ENCODE results near the gene VWA3B. TPM values are rescaled to one million over a fixed set of nuclear protein-coding genes. Genes with fewer than 3 reads are reported as not detected.

VWA3B gene
- total RNA-seq, 2 experiments from 2014 or later, result not detected

GRCh38 chr2:98177286-98177685 is 90.3 kb downstream of the VWA3B start:
- Mint-ChIP-seq H3K4me1 (no peaks in the 10 kb centered on the region), H3K27ac (no peak overlapping the region), H3K9me3 (no peaks in the 10 kb centered on the region), H3K36me3 (ENCODE audit: low read depth) (no peaks in the 10 kb centered on the region), H3K4me3 (no peak overlapping the region), H3K27me3 (peaks cover 47% of the 10 kb centered on the region)
- ChIA-PET CTCF (no interaction called here), POLR2A (no interaction called here)
- no peak for DNase-seq

GRCh38 chr2:98177986-98178385 is 91.0 kb downstream of the VWA3B start:
- no peaks in the 10 kb centered on the region for H3K9me3 Mint-ChIP-seq
- peaks cover 41% of the 10 kb centered on the region for H3K27me3 Mint-ChIP-seq
- DNase-seq, result no peak
- POLR2A ChIA-PET, result no interaction called here
- no peak overlapping the region for H3K4me3 Mint-ChIP-seq
- H3K27ac Mint-ChIP-seq, result no peak overlapping the region
- H3K4me1 Mint-ChIP-seq, result no peaks in the 10 kb centered on the region
- CTCF ChIA-PET, result no interaction called here
- no peaks in the 10 kb centered on the region for H3K36me3 Mint-ChIP-seq (ENCODE audit: low read depth)

- POLR2A ChIA-PET, result no interaction called here
- Mint-ChIP-seq H3K36me3 (ENCODE audit: low read depth) (no peaks in the 10 kb centered on the region), H3K4me3 (no peak overlapping the region), H3K9me3 (no peaks in the 10 kb centered on the region), H3K27me3 (peaks cover 27% of the 10 kb centered on the region), H3K27ac (no peak overlapping the region), H3K4me1 (no peaks in the 10 kb centered on the region)
- DNase-seq, result no peak
- CTCF ChIA-PET, result no interaction called here
These were observed 93.5 kb downstream of the VWA3B start for GRCh38 chr2:98180456-98180855.

- Mint-ChIP-seq H3K4me1 (no peaks in the 10 kb centered on the region), H3K27ac (no peak overlapping the region), H3K4me3 (no peak overlapping the region), H3K36me3 (ENCODE audit: low read depth) (no peaks in the 10 kb centered on the region), H3K9me3 (no peaks in the 10 kb centered on the region), H3K27me3 (peaks cover 22% of the 10 kb centered on the region)
- no peak for DNase-seq
- ChIA-PET CTCF (no interaction called here), POLR2A (no interaction called here)
These were observed 94.4 kb downstream of the VWA3B start for GRCh38 chr2:98181346-98181745.

GRCh38 chr2:98185801-98186200 is 98.8 kb downstream of the VWA3B start:
- Mint-ChIP-seq H3K4me3 (no peak overlapping the region), H3K4me1 (no peaks in the 10 kb centered on the region), H3K27ac (no peak overlapping the region), H3K9me3 (no peaks in the 10 kb centered on the region), H3K27me3 (peaks cover 4% of the 10 kb centered on the region), H3K36me3 (ENCODE audit: low read depth) (no peaks in the 10 kb centered on the region)
- ChIA-PET CTCF (no interaction called here), POLR2A (no interaction called here)
- no peak for DNase-seq

- DNase-seq, result no peak
- ChIA-PET CTCF (interaction anchor here (2.1 kb wide), 1 partner anchor 381 kb away, joined by 12 read pairs; no protein-coding TSS in a partner anchor), POLR2A (no interaction called here)
- Mint-ChIP-seq H3K36me3 (ENCODE audit: low read depth) (no peaks in the 10 kb centered on the region), H3K4me3 (no peak overlapping the region), H3K27ac (no peak overlapping the region), H3K4me1 (no peaks in the 10 kb centered on the region), H3K27me3 (no peaks in the 10 kb centered on the region), H3K9me3 (no peaks in the 10 kb centered on the region)
These were observed 100.2 kb downstream of the VWA3B start for GRCh38 chr2:98187194-98187593.

- ChIA-PET POLR2A (no interaction called here), CTCF (interaction anchor here (2.1 kb wide), 1 partner anchor 382 kb away, joined by 12 read pairs; no protein-coding TSS in a partner anchor)
- no peak overlapping the region for H3K4me3 Mint-ChIP-seq
- DNase-seq, result no peak
- no peaks in the 10 kb centered on the region for H3K36me3 Mint-ChIP-seq (ENCODE audit: low read depth)
- H3K9me3 Mint-ChIP-seq, result no peaks in the 10 kb centered on the region
- H3K27me3 Mint-ChIP-seq, result peaks cover 4% of the 10 kb centered on the region
- no peak overlapping the region for H3K27ac Mint-ChIP-seq
- no peaks in the 10 kb centered on the region for H3K4me1 Mint-ChIP-seq
These were observed 101.5 kb downstream of the VWA3B start for GRCh38 chr2:98188351-98189046.

GRCh38 chr2:98191883-98192282 is 104.9 kb downstream of the VWA3B start:
- CTCF ChIA-PET, result no interaction called here
- Mint-ChIP-seq H3K4me1 (no peaks in the 10 kb centered on the region), H3K27ac (no peak overlapping the region), H3K27me3 (peaks cover 15% of the 10 kb centered on the region), H3K36me3 (ENCODE audit: low read depth) (no peaks in the 10 kb centered on the region), H3K4me3 (no peak overlapping the region), H3K9me3 (no peaks in the 10 kb centered on the region)
- POLR2A ChIA-PET, result no interaction called here
- no peak for DNase-seq

GRCh38 chr2:98201576-98201975 is 114.6 kb downstream of the VWA3B start:
- H3K27ac Mint-ChIP-seq, result no peak overlapping the region
- peaks cover 31% of the 10 kb centered on the region for H3K27me3 Mint-ChIP-seq
- H3K4me1 Mint-ChIP-seq, result no peaks in the 10 kb centered on the region
- ChIA-PET POLR2A (no interaction called here), CTCF (no interaction called here)
- H3K9me3 Mint-ChIP-seq, result no peaks in the 10 kb centered on the region
- H3K4me3 Mint-ChIP-seq, result no peak overlapping the region
- no peak for DNase-seq
- H3K36me3 Mint-ChIP-seq (ENCODE audit: low read depth), result no peaks in the 10 kb centered on the region

GRCh38 chr2:98205889-98206288 is 118.9 kb downstream of the VWA3B start:
- no peak for DNase-seq
- Mint-ChIP-seq H3K9me3 (no peaks in the 10 kb centered on the region), H3K4me3 (no peak overlapping the region), H3K27ac (no peak overlapping the region), H3K36me3 (ENCODE audit: low read depth) (no peaks in the 10 kb centered on the region), H3K4me1 (no peaks in the 10 kb centered on the region), H3K27me3 (peaks cover 27% of the 10 kb centered on the region)
- ChIA-PET CTCF (no interaction called here), POLR2A (no interaction called here)

GRCh38 chr2:98212092-98213000 is 125.4 kb downstream of the VWA3B start:
- H3K4me1 Mint-ChIP-seq, result no peaks in the 10 kb centered on the region
- H3K27me3 Mint-ChIP-seq, result peaks cover 30% of the 10 kb centered on the region
- CTCF ChIA-PET, result interaction anchor here (1.5 kb wide), 1 partner anchor 21 kb away, joined by 3 read pairs; no protein-coding TSS in a partner anchor
- no peak overlapping the region for H3K27ac Mint-ChIP-seq
- H3K36me3 Mint-ChIP-seq (ENCODE audit: low read depth), result no peaks in the 10 kb centered on the region
- no peak for DNase-seq
- H3K4me3 Mint-ChIP-seq, result no peak overlapping the region
- POLR2A ChIA-PET, result no interaction called here
- H3K9me3 Mint-ChIP-seq, result no peaks in the 10 kb centered on the region

- Mint-ChIP-seq H3K4me1 (no peaks in the 10 kb centered on the region), H3K4me3 (no peak overlapping the region), H3K27me3 (peaks cover 14% of the 10 kb centered on the region), H3K36me3 (ENCODE audit: low read depth) (no peaks in the 10 kb centered on the region), H3K27ac (no peak overlapping the region), H3K9me3 (peaks cover 8% of the 10 kb centered on the region)
- POLR2A ChIA-PET, result no interaction called here
- CTCF ChIA-PET, result no interaction called here
- DNase-seq, result no peak
These were observed 129.6 kb downstream of the VWA3B start for GRCh38 chr2:98216616-98217015.

GRCh38 chr2:98219152-98219551 is 132.2 kb downstream of the VWA3B start:
- H3K36me3 Mint-ChIP-seq (ENCODE audit: low read depth), result no peaks in the 10 kb centered on the region
- peaks cover 5% of the 10 kb centered on the region for H3K27me3 Mint-ChIP-seq
- no peak for DNase-seq
- ChIA-PET CTCF (no interaction called here), POLR2A (no interaction called here)
- H3K4me3 Mint-ChIP-seq, result no peak overlapping the region
- no peaks in the 10 kb centered on the region for H3K4me1 Mint-ChIP-seq
- peaks cover 8% of the 10 kb centered on the region for H3K9me3 Mint-ChIP-seq
- H3K27ac Mint-ChIP-seq, result no peak overlapping the region

GRCh38 chr2:98233941-98234340 is 147.0 kb downstream of the VWA3B start:
- DNase-seq, result no peak
- Mint-ChIP-seq H3K4me3 (no peak overlapping the region), H3K27ac (no peak overlapping the region), H3K4me1 (no peaks in the 10 kb centered on the region), H3K9me3 (no peaks in the 10 kb centered on the region), H3K27me3 (peaks cover 24% of the 10 kb centered on the region), H3K36me3 (ENCODE audit: low read depth) (no peaks in the 10 kb centered on the region)
- CTCF ChIA-PET, result interaction anchor here (1.4 kb wide), 1 partner anchor 427 kb away, joined by 4 read pairs; no protein-coding TSS in a partner anchor
- POLR2A ChIA-PET, result no interaction called here

All from activated CD4-positive, alpha-beta memory T cell treated with anti-CD3 and anti-CD28 coated beads, Interleukin-2, amount 10 ng/mL, durations not matched to agents 7 days and 5 days (primary cell).